ENCODE results near the gene HPS4. TPM values are rescaled to one million over a fixed set of nuclear protein-coding genes. Genes with fewer than 3 reads are reported as not detected.

HPS4 gene
- total RNA-seq, 1 donor from 2014 or later: 11.7 TPM

DNA sequence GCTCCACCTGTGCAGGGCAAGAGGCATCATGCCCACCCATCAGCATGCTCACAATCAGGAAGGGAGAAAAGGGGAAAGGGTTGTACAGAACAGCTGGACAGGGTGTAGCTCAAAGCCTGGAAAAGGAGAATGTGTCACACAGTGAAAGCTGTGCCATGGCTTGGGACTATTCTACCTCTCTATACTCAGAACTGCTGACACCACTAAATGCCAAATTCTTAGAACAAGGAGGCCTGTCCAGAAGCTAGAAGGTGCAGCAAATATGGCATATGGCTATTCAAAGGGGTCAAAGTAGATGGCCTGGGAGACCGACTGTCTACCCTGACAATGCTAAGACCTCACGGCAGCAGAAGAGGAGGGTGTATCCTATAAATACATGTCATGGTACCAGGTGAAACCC is 12.8 kb downstream of the HPS4 start:
- intact Hi-C loops (cut with micrococcal nuclease): no loop called here
- TF ChIP-seq, protein P1, sequence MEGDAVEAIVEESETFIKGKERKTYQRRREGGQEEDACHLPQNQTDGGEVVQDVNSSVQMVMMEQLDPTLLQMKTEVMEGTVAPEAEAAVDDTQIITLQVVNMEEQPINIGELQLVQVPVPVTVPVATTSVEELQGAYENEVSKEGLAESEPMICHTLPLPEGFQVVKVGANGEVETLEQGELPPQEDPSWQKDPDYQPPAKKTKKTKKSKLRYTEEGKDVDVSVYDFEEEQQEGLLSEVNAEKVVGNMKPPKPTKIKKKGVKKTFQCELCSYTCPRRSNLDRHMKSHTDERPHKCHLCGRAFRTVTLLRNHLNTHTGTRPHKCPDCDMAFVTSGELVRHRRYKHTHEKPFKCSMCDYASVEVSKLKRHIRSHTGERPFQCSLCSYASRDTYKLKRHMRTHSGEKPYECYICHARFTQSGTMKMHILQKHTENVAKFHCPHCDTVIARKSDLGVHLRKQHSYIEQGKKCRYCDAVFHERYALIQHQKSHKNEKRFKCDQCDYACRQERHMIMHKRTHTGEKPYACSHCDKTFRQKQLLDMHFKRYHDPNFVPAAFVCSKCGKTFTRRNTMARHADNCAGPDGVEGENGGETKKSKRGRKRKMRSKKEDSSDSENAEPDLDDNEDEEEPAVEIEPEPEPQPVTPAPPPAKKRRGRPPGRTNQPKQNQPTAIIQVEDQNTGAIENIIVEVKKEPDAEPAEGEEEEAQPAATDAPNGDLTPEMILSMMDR (IDR thresholded peaks at IDR 0.05; ENCODE audit: borderline replicate concordance): no peak

DNA sequence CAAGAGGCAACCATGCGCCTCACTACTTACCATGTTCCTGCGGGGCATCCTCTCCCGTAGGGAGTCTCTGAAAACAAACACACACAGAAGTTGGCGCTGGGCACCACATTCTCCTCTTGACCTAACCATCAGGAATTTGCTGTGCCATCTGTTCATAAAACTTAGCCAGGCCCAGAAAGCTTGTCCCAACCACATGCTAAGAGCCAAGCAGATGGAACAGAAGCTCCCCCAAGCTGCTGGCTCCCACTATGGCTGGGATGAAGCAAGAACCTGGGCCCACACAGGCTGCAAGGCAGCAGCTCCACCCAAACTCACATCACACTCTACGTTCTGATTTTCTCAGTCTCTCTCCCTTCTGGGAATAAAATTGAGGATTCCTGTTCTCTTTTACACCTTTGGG is 17.4 kb downstream of the HPS4 start:
- intact Hi-C loops (cut with micrococcal nuclease): loop anchor here (10.0 kb wide), 1 partner anchor 101 kb away; no protein-coding TSS in a partner anchor
- no peak for DNase-seq
- H3K27me3 ChIP-seq (ENCODE audit: low read depth): no peaks in the 10 kb centered on the region
- H3K36me3 ChIP-seq: peaks cover 96% of the 10 kb centered on the region
- H3K4me3 ChIP-seq: no peak overlapping the region
- H3K9me3 ChIP-seq (replicated peaks): no peaks in the 10 kb centered on the region
- H3K4me1 ChIP-seq: peaks cover 6% of the 10 kb centered on the region
- H3K27ac ChIP-seq (replicated peaks): no peak overlapping the region
- TF ChIP-seq, protein P1 (IDR thresholded peaks at IDR 0.05; ENCODE audit: borderline replicate concordance): no peak

More for the DNA sequence above, 12.8 kb downstream of the HPS4 start:
- DNase-seq: no peak
- H3K27ac ChIP-seq (replicated peaks): no peak overlapping the region
- no peak overlapping the region for H3K4me3 ChIP-seq
- H3K27me3 ChIP-seq (ENCODE audit: low read depth): no peaks in the 10 kb centered on the region
- no peaks in the 10 kb centered on the region for H3K9me3 ChIP-seq (replicated peaks)
- peaks cover 97% of the 10 kb centered on the region for H3K36me3 ChIP-seq
- no peaks in the 10 kb centered on the region for H3K4me1 ChIP-seq

DNA sequence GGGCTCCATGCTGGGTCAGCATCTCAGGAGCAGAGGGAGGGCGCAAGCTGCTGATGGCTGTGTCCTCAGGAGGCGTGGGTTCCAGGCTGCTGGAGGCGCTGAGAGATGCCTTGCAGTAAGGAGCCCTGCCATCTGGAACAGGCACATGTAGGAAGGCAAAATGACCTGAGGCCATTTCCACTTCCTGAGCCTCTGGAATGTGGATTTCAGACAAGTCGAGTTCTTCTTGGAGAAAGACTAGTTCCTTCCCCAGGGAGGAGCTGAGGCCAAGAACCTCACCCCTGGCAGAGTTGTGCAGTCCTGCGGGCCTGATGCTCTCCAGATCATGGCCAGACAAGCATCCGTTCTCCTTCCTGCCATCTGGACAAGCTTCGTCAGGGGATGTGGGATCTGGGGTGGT is 19.3 kb downstream of the HPS4 start:
- intact Hi-C loops (cut with micrococcal nuclease): loop anchor here (10.0 kb wide), 1 partner anchor 100 kb away; no protein-coding TSS in a partner anchor
- Histone ChIP-seq H3K4me3 (no peak overlapping the region), H3K27ac (replicated peaks) (no peak overlapping the region), H3K27me3 (ENCODE audit: low read depth) (no peaks in the 10 kb centered on the region), H3K4me1 (peaks cover 10% of the 10 kb centered on the region), H3K9me3 (replicated peaks) (no peaks in the 10 kb centered on the region), H3K36me3 (peaks cover 87% of the 10 kb centered on the region)
- DNase-seq: peak; percentile 22
- TF ChIP-seq, protein P1 (IDR thresholded peaks at IDR 0.05; ENCODE audit: borderline replicate concordance): no peak

DNA sequence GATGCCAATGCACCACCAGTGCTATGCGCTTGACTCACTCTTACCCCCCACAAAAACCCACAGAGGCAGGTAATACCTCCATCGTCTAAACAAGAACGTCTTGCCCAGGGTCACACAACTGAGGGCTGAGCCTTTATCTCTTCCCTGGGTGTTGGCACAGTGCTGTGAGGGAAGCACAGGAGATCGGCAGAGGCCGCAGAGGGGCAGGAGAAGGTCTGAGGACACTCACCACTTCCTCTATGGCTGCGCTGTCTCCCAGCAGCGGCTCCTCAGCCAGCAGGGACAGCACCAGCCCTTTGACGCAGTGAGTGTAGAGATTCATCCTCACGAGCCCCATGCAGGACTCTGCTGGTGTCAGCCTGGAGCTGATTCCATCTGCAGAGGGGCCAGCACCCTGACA is 19.9 kb downstream of the HPS4 start:
- intact Hi-C loops (cut with micrococcal nuclease): loop anchor here (10.0 kb wide), 1 partner anchor 99 kb away; no protein-coding TSS in a partner anchor
- DNase-seq: no peak
- no peak overlapping the region for H3K27ac ChIP-seq (replicated peaks)
- peaks cover 10% of the 10 kb centered on the region for H3K4me1 ChIP-seq
- H3K9me3 ChIP-seq (replicated peaks): no peaks in the 10 kb centered on the region
- H3K4me3 ChIP-seq: no peak overlapping the region
- peaks cover 87% of the 10 kb centered on the region for H3K36me3 ChIP-seq
- TF ChIP-seq, protein P1 (IDR thresholded peaks at IDR 0.05; ENCODE audit: borderline replicate concordance): no peak
- H3K27me3 ChIP-seq (ENCODE audit: low read depth): no peaks in the 10 kb centered on the region

GRCh38 chr22:26463101-26463661 is 20.4 kb downstream of the HPS4 start:
- Histone ChIP-seq H3K27ac (replicated peaks) (no peak overlapping the region), H3K27me3 (ENCODE audit: low read depth) (no peaks in the 10 kb centered on the region), H3K36me3 (peaks cover 87% of the 10 kb centered on the region), H3K9me3 (replicated peaks) (no peaks in the 10 kb centered on the region), H3K4me3 (no peak overlapping the region), H3K4me1 (peaks cover 10% of the 10 kb centered on the region)
- TF ChIP-seq, protein P1 (IDR thresholded peaks at IDR 0.05; ENCODE audit: borderline replicate concordance): no peak
- DNase-seq: no peak
- intact Hi-C loops (cut with micrococcal nuclease): loop anchor here (10.0 kb wide), 1 partner anchor 98 kb away; no protein-coding TSS in a partner anchor

All from left ventricle myocardium inferior (tissue), 1 donor.